ENCODE results near the gene MAVS. TPM values are rescaled to one million over a fixed set of nuclear protein-coding genes. Genes with fewer than 3 reads are reported as not detected.

Gene MAVS
- total RNA-seq, 1 experiment from 2014 or later = 24.2 TPM

DNA sequence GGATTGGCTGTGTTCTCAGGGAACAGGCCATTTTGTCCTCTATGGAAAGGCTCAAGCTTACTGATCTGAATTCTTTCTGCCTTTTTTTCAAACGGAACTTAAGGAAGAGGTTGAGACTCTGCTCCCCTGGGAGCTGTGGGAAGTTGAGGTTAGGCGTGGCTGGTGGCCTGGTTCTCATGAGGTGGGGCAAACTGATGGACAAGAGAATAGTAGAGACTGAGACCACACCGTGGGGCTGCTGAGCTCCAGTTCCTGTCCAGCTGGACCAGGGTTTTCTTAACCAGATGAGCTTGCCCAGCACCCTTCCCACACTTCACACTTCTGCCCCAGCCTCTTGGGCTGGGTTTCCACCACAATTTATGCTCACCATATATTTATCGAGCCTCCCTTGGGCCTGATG, 20.2 kb upstream of the MAVS start:
- no peak for DNase-seq
- Mint-ChIP-seq H3K27ac (peak overlapping the region in 1 of 3 experiments; percentile 56; a peak in 1 of 7 replicates), H3K4me3 (no peak overlapping the region), H3K9me3 (no peaks in the 10 kb centered on the region; a peak in 1 of 5 replicates), H3K4me1 (peaks cover 2 to 5% of the 10 kb centered on the region in 2 experiments; a peak in 3 of 4 replicates), H3K27me3 (ENCODE audit: low read depth) (no peaks in the 10 kb centered on the region), H3K36me3 (ENCODE audit: insufficient read depth in 1 of 3, low read depth in 3 of 3) (peaks cover 0 to 2% (median 0%) of the 10 kb centered on the region in 3 experiments; a peak in 2 of 7 replicates)
- Histone ChIP-seq H3K23ac (ENCODE audit: insufficient read length, low read depth, low read length) (no peak overlapping the region), H3K27ac (ENCODE audit: insufficient read length, low read depth, low read length) (no peak overlapping the region), H2BK15ac (ENCODE audit: low read depth, low read length) (no peak overlapping the region), H2BK20ac (ENCODE audit: low read depth, low read length, poor library complexity, severe bottlenecking) (no peak overlapping the region), H2BK120ac (ENCODE audit: low read depth, low read length, poor library complexity, severe bottlenecking) (no peak overlapping the region), H3K79me2 (ENCODE audit: insufficient read depth, low read length) (no peaks in the 10 kb centered on the region), H3K23me2 (ENCODE audit: insufficient read length, low read depth, low read length, poor library complexity, severe bottlenecking) (no peaks in the 10 kb centered on the region), H2BK12ac (ENCODE audit: insufficient read length, low read depth, low read length) (no peak overlapping the region), H4K8ac (replicated peaks; ENCODE audit: insufficient read length, low read depth, low read length) (no peak overlapping the region), H4K5ac (ENCODE audit: insufficient read length, low read depth, low read length) (no peak overlapping the region), H3K79me1 (ENCODE audit: insufficient read depth, low read depth, low read length, poor library complexity, severe bottlenecking) (no peaks in the 10 kb centered on the region), H3K18ac (ENCODE audit: insufficient read length, low read depth, low read length) (no peak overlapping the region), H3K9ac (ENCODE audit: extremely low read depth, insufficient read length, low read length) (no peak overlapping the region), H2AK5ac (ENCODE audit: insufficient read length, low read length) (no peak overlapping the region), H3T11ph (ENCODE audit: low read length) (no peak overlapping the region), H3K56ac (ENCODE audit: insufficient read length, low read depth, low read length) (no peak overlapping the region), H2AFZ (ENCODE audit: low read length) (no peak overlapping the region), H3K9me3 (ENCODE audit: control insufficient read depth, low read depth, low read length) (no peaks in the 10 kb centered on the region), H3K14ac (ENCODE audit: insufficient read depth, low read length) (no peak overlapping the region), H2BK5ac (ENCODE audit: insufficient read length, low read length) (no peak overlapping the region), H3K4me1 (ENCODE audit: insufficient read depth, low read length) (no peaks in the 10 kb centered on the region), H3K27me3 (ENCODE audit: insufficient read depth, low read length) (no peaks in the 10 kb centered on the region), H4K91ac (ENCODE audit: insufficient read length, low read depth, low read length) (no peak overlapping the region), H4K20me1 (ENCODE audit: control insufficient read depth, insufficient read depth, insufficient read length) (no peaks in the 10 kb centered on the region), H3K4ac (ENCODE audit: low read depth, low read length) (no peak overlapping the region), H3K4me2 (ENCODE audit: insufficient read depth, insufficient read length, low read length) (no peak overlapping the region)
- WGBS (ENCODE audit: extremely low coverage, insufficient read length, low lambda C conversion rate) = no CpG with 5 or more reads among the region's 4 CpGs
- TF ChIP-seq, protein P1, sequence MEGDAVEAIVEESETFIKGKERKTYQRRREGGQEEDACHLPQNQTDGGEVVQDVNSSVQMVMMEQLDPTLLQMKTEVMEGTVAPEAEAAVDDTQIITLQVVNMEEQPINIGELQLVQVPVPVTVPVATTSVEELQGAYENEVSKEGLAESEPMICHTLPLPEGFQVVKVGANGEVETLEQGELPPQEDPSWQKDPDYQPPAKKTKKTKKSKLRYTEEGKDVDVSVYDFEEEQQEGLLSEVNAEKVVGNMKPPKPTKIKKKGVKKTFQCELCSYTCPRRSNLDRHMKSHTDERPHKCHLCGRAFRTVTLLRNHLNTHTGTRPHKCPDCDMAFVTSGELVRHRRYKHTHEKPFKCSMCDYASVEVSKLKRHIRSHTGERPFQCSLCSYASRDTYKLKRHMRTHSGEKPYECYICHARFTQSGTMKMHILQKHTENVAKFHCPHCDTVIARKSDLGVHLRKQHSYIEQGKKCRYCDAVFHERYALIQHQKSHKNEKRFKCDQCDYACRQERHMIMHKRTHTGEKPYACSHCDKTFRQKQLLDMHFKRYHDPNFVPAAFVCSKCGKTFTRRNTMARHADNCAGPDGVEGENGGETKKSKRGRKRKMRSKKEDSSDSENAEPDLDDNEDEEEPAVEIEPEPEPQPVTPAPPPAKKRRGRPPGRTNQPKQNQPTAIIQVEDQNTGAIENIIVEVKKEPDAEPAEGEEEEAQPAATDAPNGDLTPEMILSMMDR (conservative IDR thresholded peaks at IDR 0.05) = no peak
